GM18502 (cell line): ENCODE results near the gene RNF150.

Experiments used
- ATAC-seq: cut with Tn5 transposase; IDR thresholded peaks from one replicate; pipeline ENCODE4 v1.9.1; 2021; ENCODE audit warnings: mild to moderate bottlenecking; ENCODE audit not compliant: unreplicated experiment, poor library complexity

Gene RNF150

DNA sequence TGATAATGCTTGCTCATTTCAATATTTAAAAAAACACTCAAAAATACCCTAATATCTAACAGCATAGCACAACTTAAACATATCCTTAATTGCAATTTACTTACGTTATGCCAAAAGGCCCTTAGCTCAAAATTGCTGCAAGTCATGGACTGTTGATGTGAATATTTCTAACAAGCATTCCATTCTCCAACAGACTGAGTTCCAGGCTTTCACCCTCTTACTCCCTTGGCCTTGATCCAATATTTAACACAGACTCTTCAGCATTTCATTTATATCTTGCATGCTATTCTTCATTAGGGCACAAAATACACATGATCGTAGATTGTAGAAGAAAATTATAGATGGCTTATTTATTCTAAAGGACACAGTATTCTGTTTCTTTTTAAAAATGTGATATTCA, 96.5 kb downstream of the RNF150 start:
- no peak for ATAC-seq

DNA sequence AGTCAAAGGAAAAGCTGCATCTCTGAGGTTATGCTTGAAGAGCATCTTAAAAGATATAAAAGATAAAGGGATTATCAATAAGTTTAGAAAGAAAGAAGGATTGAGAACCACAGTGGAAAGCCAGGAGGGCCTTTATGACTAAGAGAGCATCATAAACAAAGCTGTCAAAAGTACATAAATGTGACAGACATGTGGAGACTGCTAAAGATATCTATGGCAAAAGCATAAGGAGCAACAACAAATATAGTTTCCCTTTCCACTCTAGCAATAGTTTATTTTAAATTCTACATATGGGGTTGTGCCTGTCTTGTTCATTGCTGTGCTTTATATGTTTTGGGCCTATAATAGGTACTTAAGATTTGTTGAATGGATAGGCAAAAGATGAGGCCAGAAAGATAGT, 97.3 kb downstream of the RNF150 start:
- ATAC-seq: no peak

GRCh38 chr4:141028024-141028529, 105.2 kb downstream of the RNF150 start:
- no peak for ATAC-seq

GRCh38 chr4:141027421-141027820, 105.8 kb downstream of the RNF150 start:
- ATAC-seq: no peak

- ATAC-seq: no peak
These were observed 106.4 kb downstream of the RNF150 start for GRCh38 chr4:141026900-141027299.

- ATAC-seq: no peak
These were observed 110.2 kb downstream of the RNF150 start for GRCh38 chr4:141023051-141023450.

GRCh38 chr4:141022111-141022695, 111.1 kb downstream of the RNF150 start:
- ATAC-seq: no peak

GRCh38 chr4:141021397-141022110, 111.7 kb downstream of the RNF150 start:
- no peak for ATAC-seq

GRCh38 chr4:141020801-141021261, 112.4 kb downstream of the RNF150 start:
- no peak for ATAC-seq

DNA sequence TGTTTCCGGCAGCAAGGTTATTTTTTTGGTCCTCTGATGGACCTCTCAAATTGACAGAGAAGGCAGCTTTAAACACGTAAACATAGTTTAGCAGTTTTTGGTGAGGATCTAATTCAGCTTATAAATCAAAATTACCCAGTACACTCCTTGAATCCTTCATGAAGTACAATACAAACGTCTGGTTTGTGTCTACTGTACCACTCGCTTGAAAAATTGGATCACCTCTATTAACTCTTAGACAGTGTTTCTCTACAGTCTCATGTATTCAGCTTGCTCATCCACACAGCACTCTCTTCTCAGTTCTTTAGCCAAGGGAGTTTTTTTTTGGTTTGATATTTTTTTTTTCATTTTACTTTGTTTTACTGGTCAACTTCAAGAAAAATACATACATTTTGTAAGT, 113.5 kb downstream of the RNF150 start:
- no peak for ATAC-seq

GRCh38 chr4:141016117-141016798, 117.0 kb downstream of the RNF150 start:
- no peak for ATAC-seq

GRCh38 chr4:141013899-141014298, 119.4 kb downstream of the RNF150 start:
- no peak for ATAC-seq

- ATAC-seq: no peak
These were observed 121.4 kb downstream of the RNF150 start for GRCh38 chr4:141011901-141012315.

DNA sequence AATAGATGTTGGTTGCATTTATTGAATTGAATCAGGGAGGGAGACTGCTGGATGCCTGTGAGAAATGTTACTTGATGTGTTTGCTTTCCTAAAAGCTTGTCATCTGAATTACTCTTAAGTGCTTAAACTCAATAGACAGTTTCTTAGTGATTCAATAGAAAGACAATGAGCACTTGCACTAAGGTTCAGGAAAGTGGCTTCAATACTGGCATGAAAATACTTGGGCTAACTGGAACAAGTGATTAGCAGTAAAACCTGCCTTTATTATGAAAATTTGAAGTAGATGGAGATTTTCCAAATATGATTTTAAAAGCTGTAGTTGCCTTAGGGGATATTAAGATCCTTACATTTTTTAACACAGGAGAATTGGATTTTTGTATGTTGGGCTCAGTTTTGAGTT, 123.3 kb downstream of the RNF150 start:
- no peak for ATAC-seq

GRCh38 chr4:141009129-141009528, 124.1 kb downstream of the RNF150 start:
- ATAC-seq: no peak

DNA sequence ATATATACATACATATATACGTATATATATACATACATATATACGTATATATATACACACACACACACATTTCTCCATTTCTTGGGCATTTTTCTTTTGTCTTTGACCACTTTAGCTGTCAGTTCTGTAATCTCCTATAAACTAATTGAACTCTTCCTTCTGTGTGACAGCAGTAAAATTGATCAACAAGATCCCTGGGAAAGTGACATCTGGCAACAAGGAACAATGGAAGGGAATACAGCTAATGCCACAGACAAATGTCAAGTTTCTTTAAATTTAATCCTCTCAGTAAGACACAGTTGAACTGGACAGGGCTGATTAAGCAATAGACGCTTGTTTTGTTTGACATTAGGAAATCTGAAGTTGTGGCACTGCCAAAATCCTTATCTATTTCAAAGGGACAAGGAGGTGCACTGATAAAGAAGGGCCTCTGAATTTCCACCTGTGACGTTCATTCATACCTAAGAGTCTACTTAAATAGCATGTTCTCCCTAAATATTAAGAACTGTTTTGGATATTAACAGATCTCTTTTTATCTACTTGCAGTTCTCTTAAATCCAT, 126.9 kb downstream of the RNF150 start:
- no peak for ATAC-seq

- ATAC-seq: no peak
These were observed 128.4 kb downstream of the RNF150 start for GRCh38 chr4:141004823-141005222.

- no peak for ATAC-seq
These were observed 130.1 kb downstream of the RNF150 start for GRCh38 chr4:141003193-141003592.

DNA sequence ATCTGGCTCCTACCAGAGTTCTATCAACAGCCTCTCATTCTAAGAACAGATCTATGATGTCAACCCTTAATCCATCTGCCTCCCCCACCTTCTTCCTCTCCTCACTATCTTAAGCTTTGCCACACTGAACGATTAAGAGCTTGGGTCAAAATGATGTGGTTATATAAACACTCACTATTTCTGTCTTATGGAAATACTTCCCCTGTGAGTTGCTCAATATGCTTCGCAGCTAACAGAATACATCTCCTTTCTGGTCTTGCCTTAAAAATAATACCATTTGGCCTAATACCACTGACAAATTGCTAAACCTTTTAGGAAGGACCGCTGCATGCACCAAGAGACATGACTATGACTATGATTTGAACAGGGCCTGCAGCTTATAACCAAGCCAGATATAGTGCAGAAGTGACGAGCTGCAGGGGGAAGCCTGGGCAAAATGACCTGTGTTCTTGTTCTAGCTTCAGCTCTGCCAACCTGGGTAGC, 130.9 kb downstream of the RNF150 start:
- ATAC-seq: no peak

DNA sequence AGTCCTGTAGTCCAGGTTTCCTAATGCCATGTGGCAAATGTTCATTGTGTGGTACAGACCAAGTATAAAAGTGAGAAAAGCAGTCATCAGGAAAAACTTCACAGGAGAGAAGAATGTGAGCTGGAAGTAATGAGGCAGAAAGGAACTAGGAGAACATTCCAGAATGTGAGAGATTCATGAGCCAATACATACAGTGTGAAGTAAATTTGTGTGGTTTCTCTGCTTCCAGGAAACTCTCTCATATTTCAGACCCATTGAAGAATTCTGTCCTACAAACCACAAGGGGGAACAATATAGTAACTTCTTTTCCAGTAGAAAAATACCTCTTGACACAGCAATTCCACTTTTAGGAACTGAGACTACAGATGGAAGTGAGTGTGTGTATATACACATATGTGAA, 136.5 kb downstream of the RNF150 start:
- no peak for ATAC-seq

GRCh38 chr4:140995058-140995457, 138.2 kb downstream of the RNF150 start:
- no peak for ATAC-seq
